ENCODE measurements around the gene CLDND2.
"Not testable (repeated sequence)": the region's sequence is repeated elsewhere in the genome, so short reads cannot be mapped to it uniquely, and the experiment has no call there.

DNA sequence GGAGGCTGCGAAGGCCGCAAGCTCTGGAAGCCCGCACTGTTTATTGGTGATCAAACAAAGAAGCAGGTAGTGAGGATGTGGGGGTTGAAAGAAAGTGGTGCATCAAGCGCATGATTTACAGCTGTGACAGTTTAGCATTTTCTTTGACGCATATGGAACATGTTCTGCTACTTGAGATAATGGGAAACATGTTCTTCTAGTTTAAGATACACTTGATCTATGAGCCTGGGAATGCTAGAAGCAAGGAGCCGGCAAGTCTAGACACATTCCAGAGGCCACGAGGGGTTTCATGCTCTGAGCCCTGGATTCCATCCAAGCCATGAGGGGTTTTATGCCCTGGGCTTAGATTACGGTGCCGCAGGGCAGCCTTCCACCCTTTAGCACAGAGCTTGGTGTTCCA lies 28.6 kb upstream of the CLDND2 start:
- TF ChIP-seq, protein P1, sequence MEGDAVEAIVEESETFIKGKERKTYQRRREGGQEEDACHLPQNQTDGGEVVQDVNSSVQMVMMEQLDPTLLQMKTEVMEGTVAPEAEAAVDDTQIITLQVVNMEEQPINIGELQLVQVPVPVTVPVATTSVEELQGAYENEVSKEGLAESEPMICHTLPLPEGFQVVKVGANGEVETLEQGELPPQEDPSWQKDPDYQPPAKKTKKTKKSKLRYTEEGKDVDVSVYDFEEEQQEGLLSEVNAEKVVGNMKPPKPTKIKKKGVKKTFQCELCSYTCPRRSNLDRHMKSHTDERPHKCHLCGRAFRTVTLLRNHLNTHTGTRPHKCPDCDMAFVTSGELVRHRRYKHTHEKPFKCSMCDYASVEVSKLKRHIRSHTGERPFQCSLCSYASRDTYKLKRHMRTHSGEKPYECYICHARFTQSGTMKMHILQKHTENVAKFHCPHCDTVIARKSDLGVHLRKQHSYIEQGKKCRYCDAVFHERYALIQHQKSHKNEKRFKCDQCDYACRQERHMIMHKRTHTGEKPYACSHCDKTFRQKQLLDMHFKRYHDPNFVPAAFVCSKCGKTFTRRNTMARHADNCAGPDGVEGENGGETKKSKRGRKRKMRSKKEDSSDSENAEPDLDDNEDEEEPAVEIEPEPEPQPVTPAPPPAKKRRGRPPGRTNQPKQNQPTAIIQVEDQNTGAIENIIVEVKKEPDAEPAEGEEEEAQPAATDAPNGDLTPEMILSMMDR (IDR thresholded peaks at IDR 0.05) = not testable (repeated sequence)
- TF ChIP-seq POLR2A (IDR thresholded peaks at IDR 0.05) = not testable (repeated sequence)
